Measurements from ENCODE around the gene ABCB6. TPM values are rescaled to one million over a fixed set of nuclear protein-coding genes. Genes with fewer than 3 reads are reported as not detected.
A peak's percentile ranks its signal among the peaks of the same experiment; 100 is the strongest.

Gene ABCB6
- total and polyA plus RNA-seq, 10 of the 15 experiments (the other 5 are each of a cell fraction or from before 2014, with no cell fraction given) = 2.3 to 22.1 (median 13.8) TPM

DNA sequence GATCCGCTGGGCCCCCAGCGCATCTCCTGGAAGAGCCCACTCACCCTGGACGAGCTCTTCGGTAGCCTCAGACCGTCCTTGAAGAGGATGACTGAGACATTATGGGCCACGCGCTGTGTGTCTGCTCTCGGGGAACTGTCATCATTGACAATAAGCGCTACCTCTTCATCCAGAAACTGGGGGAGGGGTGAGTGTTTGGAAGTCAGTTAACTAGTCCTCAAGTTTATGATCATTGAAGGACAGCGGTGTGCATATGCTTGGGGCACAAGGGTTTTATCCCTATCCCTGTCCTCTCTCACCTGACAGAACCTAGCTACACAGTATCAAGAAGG lies 27.1 kb upstream of the ABCB6 start:
- POLR2A ChIA-PET = interaction anchor here (0.9 to 3.0 kb wide), 11 partner anchors 9 to 69 kb away, joined by 3 to 31 read pairs (median 10); partner anchors contain the start of genes ABCB6, ANKZF1, ATG9A and CNPPD1
- no peak for DNase-seq (ENCODE audit: low read depth, low spot score)
- H3K27me3 ChIP-seq (replicated peaks in 1 of 2; ENCODE audit: control insufficient read depth in 2 of 2, insufficient read depth in 2 of 2, low read length in 1 of 2) = no peaks in the 10 kb centered on the region

More for the DNA sequence above, 27.1 kb upstream of the ABCB6 start:
- no TSS peak for BruUV-seq (replicated peaks)
- in situ Hi-C loops (cut with MboI) = no loop called here
- no peaks in the 10 kb centered on the region for H3K9me3 ChIP-seq (replicated peaks; ENCODE audit: control insufficient read depth, insufficient read depth, low read length)
- no peak for TF ChIP-seq JUNB (IDR thresholded peaks at IDR 0.05)
- TF ChIP-seq, protein P1, sequence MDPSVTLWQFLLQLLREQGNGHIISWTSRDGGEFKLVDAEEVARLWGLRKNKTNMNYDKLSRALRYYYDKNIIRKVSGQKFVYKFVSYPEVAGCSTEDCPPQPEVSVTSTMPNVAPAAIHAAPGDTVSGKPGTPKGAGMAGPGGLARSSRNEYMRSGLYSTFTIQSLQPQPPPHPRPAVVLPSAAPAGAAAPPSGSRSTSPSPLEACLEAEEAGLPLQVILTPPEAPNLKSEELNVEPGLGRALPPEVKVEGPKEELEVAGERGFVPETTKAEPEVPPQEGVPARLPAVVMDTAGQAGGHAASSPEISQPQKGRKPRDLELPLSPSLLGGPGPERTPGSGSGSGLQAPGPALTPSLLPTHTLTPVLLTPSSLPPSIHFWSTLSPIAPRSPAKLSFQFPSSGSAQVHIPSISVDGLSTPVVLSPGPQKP (IDR thresholded peaks at IDR 0.05; ENCODE audit: low read depth, low read length) = no peak
- no peak for TF ChIP-seq GATAD2B (conservative IDR thresholded peaks at IDR 0.05; ENCODE audit: low read depth)
- TF ChIP-seq HDAC6 (IDR thresholded peaks at IDR 0.05; ENCODE audit: unreplicated experiment) = no peak
- no peak for TF ChIP-seq ZNF24 (IDR thresholded peaks at IDR 0.05)
- TF ChIP-seq SMAD1 (IDR thresholded peaks at IDR 0.05; ENCODE audit: low read depth, partially characterized antibody) = no peak
- TF ChIP-seq, protein P2, sequence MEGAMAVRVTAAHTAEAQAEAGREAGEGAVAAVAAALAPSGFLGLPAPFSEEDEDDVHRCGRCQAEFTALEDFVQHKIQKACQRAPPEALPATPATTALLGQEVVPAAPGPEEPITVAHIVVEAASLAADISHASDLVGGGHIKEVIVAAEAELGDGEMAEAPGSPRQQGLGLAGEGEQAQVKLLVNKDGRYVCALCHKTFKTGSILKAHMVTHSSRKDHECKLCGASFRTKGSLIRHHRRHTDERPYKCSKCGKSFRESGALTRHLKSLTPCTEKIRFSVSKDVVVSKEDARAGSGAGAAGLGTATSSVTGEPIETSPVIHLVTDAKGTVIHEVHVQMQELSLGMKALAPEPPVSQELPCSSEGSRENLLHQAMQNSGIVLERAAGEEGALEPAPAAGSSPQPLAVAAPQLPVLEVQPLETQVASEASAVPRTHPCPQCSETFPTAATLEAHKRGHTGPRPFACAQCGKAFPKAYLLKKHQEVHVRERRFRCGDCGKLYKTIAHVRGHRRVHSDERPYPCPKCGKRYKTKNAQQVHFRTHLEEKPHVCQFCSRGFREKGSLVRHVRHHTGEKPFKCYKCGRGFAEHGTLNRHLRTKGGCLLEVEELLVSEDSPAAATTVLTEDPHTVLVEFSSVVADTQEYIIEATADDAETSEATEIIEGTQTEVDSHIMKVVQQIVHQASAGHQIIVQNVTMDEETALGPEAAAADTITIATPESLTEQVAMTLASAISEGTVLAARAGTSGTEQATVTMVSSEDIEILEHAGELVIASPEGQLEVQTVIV (IDR thresholded peaks at IDR 0.05; ENCODE audit: borderline replicate concordance, partially characterized antibody) = no peak
- TF ChIP-seq ZNF622 (IDR thresholded peaks at IDR 0.05) = no peak
- H3K36me3 ChIP-seq (ENCODE audit: control insufficient read depth in 2 of 2, insufficient read depth in 2 of 2, low read length in 1 of 2) = peaks cover 10 to 15% of the 10 kb centered on the region in 2 experiments
- 0 out of 2 replicates have a peak, but pooled peaks cover 4% of the 10 kb centered on the region for H4K20me1 ChIP-seq (ENCODE audit: control insufficient read depth, insufficient read depth)
- ATAC-seq (no peak), FAIRE-seq (no peak)
- H3K4me3 ChIP-seq = peak overlapping the region; percentile 90
- CTCF ChIA-PET = interaction anchor here (0.7 to 3.4 kb wide), 6 partner anchors 8 to 49 kb away, joined by 3 to 40 read pairs (median 4); partner anchors contain the start of genes DNAJB2 and TUBA4A
- SMC1A ChIA-PET (ENCODE audit: uncharacterized antibody, unreplicated experiment) = interaction anchor here (1.4 to 2.5 kb wide), 6 partner anchors 9 to 72 kb away, joined by 5 to 16 read pairs (median 8); partner anchors contain the start of gene DNAJB2
- intact Hi-C loops (cut with micrococcal nuclease; ENCODE audit: unreplicated experiment) = no loop called here
- H3K4me1 ChIP-seq (ENCODE audit: control insufficient read depth, insufficient read depth, low read length) = peaks cover 47% of the 10 kb centered on the region
- H3K4me2 ChIP-seq (ENCODE audit: control insufficient read depth, insufficient read depth) = peak overlapping the region; percentile 88
- peak overlapping the region; percentile 70 for H3K27ac ChIP-seq (ENCODE audit: control insufficient read depth, insufficient read depth)
- no peak overlapping the region; the same call in 1 of the 2 replicates for H2AFZ ChIP-seq (ENCODE audit: control insufficient read depth, low read depth, low read length)
- 15% methylated on average over 10 of the region's 10 CpGs for WGBS (ENCODE audit: insufficient coverage, insufficient replicate concordance, low lambda C conversion rate, missing lambda C conversion rate)
- RAD21 ChIA-PET (ENCODE audit: unreplicated experiment) = interaction anchor here (1.8 to 2.3 kb wide), 4 partner anchors 9 to 49 kb away, joined by 5 to 20 read pairs (median 13); partner anchors contain the start of genes ANKZF1, ATG9A and DNAJB2
- H3K79me2 ChIP-seq (ENCODE audit: control insufficient read depth, insufficient read depth, low read length) = peaks cover 31% of the 10 kb centered on the region
- peak overlapping the region; percentile 77 for H3K9ac ChIP-seq (ENCODE audit: control insufficient read depth, insufficient read depth, low read length)

Data from GM12878 (cell line).